Measurements from ENCODE around the gene FBXW12.

Gene FBXW12

DNA sequence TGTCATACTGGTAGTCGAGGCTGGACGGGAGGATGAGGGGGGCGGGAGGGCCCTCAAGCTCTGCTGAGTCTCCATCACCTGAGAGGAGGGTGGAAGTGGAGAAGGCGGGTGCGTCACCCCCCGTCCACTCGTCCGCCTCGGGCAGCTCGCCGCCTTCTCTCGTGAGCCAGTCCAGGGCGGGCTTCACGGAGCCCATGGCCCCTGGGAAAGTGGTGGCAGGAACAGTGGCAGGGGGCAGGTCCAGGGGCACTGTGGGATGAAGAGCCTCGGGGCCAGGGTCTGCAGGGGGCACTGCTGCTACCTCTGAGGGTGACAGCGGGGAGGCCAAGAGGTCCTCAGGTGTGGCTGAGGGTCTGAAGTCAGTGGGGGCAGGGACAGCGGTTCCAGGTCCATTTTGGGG lies 47.6 kb downstream of the FBXW12 start:
- H3K4me3 ChIP-seq: no peak overlapping the region
- H3K9ac ChIP-seq (ENCODE audit: insufficient read length): no peak overlapping the region
- TF ChIP-seq EZH2 (IDR thresholded peaks at IDR 0.05) (no peak), FOXP2 (optimal IDR thresholded peaks at IDR 0.05; ENCODE audit: control extremely low read depth, extremely low read length, insufficient read depth) (no peak), POLR2AphosphoS5 (IDR thresholded peaks at IDR 0.05; ENCODE audit: borderline replicate concordance, low read depth, low read length) (no peak)
- H3K36me3 ChIP-seq (ENCODE audit: insufficient read depth, low read length): no peaks in the 10 kb centered on the region
- no peak overlapping the region for H3K27ac ChIP-seq
- DNase-seq (ENCODE audit: low read depth, low spot score): no peak
- no peaks in the 10 kb centered on the region for H3K9me3 ChIP-seq (ENCODE audit: low read depth, low read length)

- TF ChIP-seq EZH2 (IDR thresholded peaks at IDR 0.05) (no peak), FOXP2 (optimal IDR thresholded peaks at IDR 0.05; ENCODE audit: control extremely low read depth, extremely low read length, insufficient read depth) (no peak), POLR2AphosphoS5 (IDR thresholded peaks at IDR 0.05; ENCODE audit: borderline replicate concordance, low read depth, low read length) (no peak)
- H3K9ac ChIP-seq (ENCODE audit: insufficient read length): no peak overlapping the region
- H3K4me3 ChIP-seq: no peak overlapping the region
- no peaks in the 10 kb centered on the region for H3K36me3 ChIP-seq (ENCODE audit: insufficient read depth, low read length)
- H3K27ac ChIP-seq: no peak overlapping the region
- H3K9me3 ChIP-seq (ENCODE audit: low read depth, low read length): no peaks in the 10 kb centered on the region
- DNase-seq (ENCODE audit: low read depth, low spot score): no peak
Observed at GRCh38 chr3:48420561-48420960, 48.5 kb downstream of the FBXW12 start.

DNA sequence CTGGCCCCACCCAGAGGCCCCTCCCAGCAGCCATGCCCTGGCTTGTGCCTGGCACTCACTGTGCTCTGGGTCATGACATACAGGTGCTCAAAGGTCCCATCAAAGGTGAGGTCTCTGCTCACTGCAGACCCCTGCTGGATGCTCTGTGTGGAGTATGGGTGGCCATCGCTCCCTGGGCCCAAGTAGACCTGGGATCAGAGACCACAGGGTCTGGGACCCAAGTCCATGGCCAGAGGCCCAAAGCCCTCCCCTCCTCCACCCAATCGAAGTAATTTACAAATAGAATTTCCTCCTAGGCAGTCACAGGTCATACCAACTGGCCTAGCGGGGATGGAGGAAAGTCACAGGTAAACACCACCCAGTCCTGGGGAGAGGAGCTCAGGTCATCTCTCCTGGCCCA lies 50.3 kb downstream of the FBXW12 start:
- TF ChIP-seq FOXP2 (optimal IDR thresholded peaks at IDR 0.05; ENCODE audit: control extremely low read depth, extremely low read length, insufficient read depth): no peak
- no peak for TF ChIP-seq EZH2 (IDR thresholded peaks at IDR 0.05)
- TF ChIP-seq POLR2AphosphoS5 (IDR thresholded peaks at IDR 0.05; ENCODE audit: borderline replicate concordance, low read depth, low read length): no peak
- no peak for DNase-seq (ENCODE audit: low read depth, low spot score)
- Histone ChIP-seq H3K36me3 (ENCODE audit: insufficient read depth, low read length) (no peaks in the 10 kb centered on the region), H3K4me3 (no peak overlapping the region), H3K9me3 (ENCODE audit: low read depth, low read length) (no peaks in the 10 kb centered on the region), H3K27ac (no peak overlapping the region), H3K9ac (ENCODE audit: insufficient read length) (no peak overlapping the region)

DNA sequence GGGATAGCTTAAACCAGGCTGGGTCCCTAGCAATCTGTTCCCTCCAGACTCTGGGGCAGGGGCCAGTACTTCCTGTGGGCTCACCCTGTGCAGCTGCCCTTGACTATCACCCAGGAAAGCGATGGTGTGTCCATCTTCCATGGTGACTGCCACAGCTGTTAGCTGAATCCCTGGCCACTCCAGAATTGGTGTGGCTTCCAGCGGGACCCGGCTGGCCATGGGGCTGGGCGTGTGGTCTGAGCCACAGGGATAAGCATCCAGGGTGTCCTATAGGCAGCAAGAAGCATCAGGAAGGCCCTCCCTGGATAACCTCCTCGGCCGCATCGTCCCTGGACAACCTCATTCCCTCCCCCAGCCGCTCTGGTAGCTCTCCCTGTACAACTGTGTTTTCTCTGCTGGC lies 50.7 kb downstream of the FBXW12 start:
- TF ChIP-seq FOXP2 (optimal IDR thresholded peaks at IDR 0.05; ENCODE audit: control extremely low read depth, extremely low read length, insufficient read depth) (no peak), POLR2AphosphoS5 (IDR thresholded peaks at IDR 0.05; ENCODE audit: borderline replicate concordance, low read depth, low read length) (no peak), EZH2 (IDR thresholded peaks at IDR 0.05) (no peak)

DNA sequence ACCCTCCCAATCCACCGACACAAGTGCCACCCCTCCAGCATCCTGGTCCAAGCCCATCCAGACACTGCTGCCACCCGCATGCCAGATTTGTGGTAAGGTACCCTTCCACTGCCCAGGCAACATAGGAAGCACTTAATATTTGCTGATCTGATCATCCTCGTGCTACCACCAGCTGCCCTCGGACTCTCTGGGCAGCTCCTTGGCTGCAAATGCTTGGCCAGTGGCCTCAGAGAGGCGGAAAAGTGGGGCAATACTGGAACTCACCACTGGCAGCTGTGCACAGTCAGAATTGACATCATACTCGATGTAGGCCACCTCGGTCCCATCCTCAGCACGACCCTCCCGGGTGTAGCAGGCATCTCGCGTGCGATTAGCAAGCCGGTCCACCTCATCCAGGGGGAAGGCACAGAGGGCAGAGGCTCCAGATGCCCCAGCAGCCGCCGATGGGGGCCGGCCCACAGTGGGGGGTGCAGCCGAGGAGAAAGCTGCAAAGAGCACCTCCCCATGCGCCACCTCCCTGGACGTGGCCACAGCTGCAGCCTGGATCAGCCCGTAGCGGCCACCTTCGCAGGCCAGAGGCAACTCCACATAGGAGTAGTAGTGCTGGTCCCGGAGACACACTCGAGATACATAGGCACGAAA lies 51.3 kb downstream of the FBXW12 start:
- no peaks in the 10 kb centered on the region for H3K36me3 ChIP-seq (ENCODE audit: insufficient read depth, low read length)
- H3K4me3 ChIP-seq: no peak overlapping the region
- no peak for DNase-seq (ENCODE audit: low read depth, low spot score)
- no peaks in the 10 kb centered on the region for H3K9me3 ChIP-seq (ENCODE audit: low read depth, low read length)
- TF ChIP-seq EZH2 (IDR thresholded peaks at IDR 0.05): no peak
- TF ChIP-seq FOXP2 (optimal IDR thresholded peaks at IDR 0.05; ENCODE audit: control extremely low read depth, extremely low read length, insufficient read depth): no peak
- H3K27ac ChIP-seq: no peak overlapping the region
- H3K9ac ChIP-seq (ENCODE audit: insufficient read length): no peak overlapping the region

More for the DNA sequence above, 50.7 kb downstream of the FBXW12 start:
- Histone ChIP-seq H3K27ac (no peak overlapping the region), H3K9ac (ENCODE audit: insufficient read length) (no peak overlapping the region), H3K36me3 (ENCODE audit: insufficient read depth, low read length) (no peaks in the 10 kb centered on the region), H3K9me3 (ENCODE audit: low read depth, low read length) (no peaks in the 10 kb centered on the region), H3K4me3 (no peak overlapping the region)
- DNase-seq (ENCODE audit: low read depth, low spot score): no peak

DNA sequence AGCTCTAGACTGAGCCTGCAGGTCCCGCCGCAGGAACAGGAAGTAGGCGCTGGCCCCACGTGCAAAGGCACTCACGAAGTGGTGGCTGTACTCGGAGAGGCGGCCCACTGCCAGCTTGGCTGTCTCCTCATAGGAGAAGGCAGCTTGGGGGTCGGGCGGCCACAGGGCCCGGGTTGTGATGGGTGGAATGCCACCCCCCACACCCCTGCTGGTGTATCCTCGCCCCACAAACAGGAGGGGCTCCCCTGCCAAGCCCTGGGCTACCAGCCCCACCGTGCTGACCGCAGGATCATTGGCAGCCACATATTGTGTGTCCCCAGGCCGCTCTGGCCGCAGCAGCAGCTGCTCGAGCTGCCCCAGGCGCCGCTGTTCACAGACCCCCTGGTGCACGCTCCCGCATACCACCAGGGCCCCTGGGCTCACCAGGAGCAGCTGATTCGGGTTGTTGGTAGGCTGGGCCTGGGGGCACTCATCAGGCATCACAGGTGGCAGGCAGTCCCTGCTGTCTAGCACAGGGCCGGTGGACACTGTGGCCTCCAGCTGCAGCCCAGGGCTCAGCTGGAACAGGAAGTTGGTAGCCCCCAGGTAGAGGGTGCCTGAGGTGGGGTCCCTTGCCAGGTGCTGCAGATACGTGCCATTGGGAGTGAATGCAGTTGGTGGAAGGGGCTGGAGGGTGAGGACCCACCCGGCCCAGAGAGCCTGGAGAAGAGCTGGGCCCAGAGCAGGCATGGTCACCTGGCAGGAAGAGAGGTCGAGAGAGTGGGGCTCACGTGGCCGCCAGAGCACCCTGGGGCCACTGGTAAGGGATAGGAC lies 52.1 kb downstream of the FBXW12 start:
- H3K4me3 ChIP-seq: no peak overlapping the region
- H3K36me3 ChIP-seq (ENCODE audit: insufficient read depth, low read length): no peaks in the 10 kb centered on the region
- no peaks in the 10 kb centered on the region for H3K9me3 ChIP-seq (ENCODE audit: low read depth, low read length)
- DNase-seq (ENCODE audit: low read depth, low spot score): no peak
- TF ChIP-seq EZH2 (IDR thresholded peaks at IDR 0.05) (no peak), POLR2AphosphoS5 (IDR thresholded peaks at IDR 0.05; ENCODE audit: borderline replicate concordance, low read depth, low read length) (no peak), FOXP2 (optimal IDR thresholded peaks at IDR 0.05; ENCODE audit: control extremely low read depth, extremely low read length, insufficient read depth) (no peak)
- H3K9ac ChIP-seq (ENCODE audit: insufficient read length): no peak overlapping the region
- no peak overlapping the region for H3K27ac ChIP-seq

GRCh38 chr3:48425281-48425812 lies 53.3 kb downstream of the FBXW12 start:
- Histone ChIP-seq H3K27ac (no peak overlapping the region), H3K4me3 (no peak overlapping the region), H3K36me3 (ENCODE audit: insufficient read depth, low read length) (no peaks in the 10 kb centered on the region), H3K9me3 (ENCODE audit: low read depth, low read length) (no peaks in the 10 kb centered on the region), H3K9ac (ENCODE audit: insufficient read length) (no peak overlapping the region)
- DNase-seq (ENCODE audit: low read depth, low spot score): no peak
- TF ChIP-seq FOXP2 (optimal IDR thresholded peaks at IDR 0.05; ENCODE audit: control extremely low read depth, extremely low read length, insufficient read depth) (no peak), POLR2AphosphoS5 (IDR thresholded peaks at IDR 0.05; ENCODE audit: borderline replicate concordance, low read depth, low read length) (no peak), EZH2 (IDR thresholded peaks at IDR 0.05) (no peak)

DNA sequence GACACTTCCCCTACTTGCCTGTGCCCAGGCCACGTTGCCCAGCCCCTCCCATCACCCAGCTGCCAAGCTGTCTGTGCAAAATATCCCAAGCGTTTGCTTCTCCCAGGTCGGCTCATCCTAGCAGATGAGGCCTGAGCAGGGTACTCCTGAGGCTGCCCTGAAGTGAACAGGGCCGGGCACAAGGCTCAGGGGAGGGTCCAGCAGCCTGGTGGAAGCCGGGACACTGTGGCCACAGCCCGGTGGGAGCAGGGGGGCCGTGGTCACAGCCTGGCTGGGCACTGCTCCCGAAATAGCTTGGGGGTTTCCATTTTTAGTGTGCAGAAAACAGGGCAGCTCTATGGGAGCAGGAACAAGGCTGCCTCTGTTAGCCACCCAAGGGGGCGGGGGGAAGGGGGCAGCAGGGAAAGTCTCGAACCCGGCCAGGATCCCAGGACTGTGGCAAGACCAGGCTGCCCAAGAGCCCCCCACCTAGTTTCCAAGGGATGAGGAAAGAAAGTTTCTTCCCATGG lies 54.4 kb downstream of the FBXW12 start:
- no peak overlapping the region for H3K27ac ChIP-seq
- no peaks in the 10 kb centered on the region for H3K36me3 ChIP-seq (ENCODE audit: insufficient read depth, low read length)
- H3K4me3 ChIP-seq: no peak overlapping the region
- no peaks in the 10 kb centered on the region for H3K9me3 ChIP-seq (ENCODE audit: low read depth, low read length)
- DNase-seq (ENCODE audit: low read depth, low spot score): no peak
- TF ChIP-seq POLR2AphosphoS5 (IDR thresholded peaks at IDR 0.05; ENCODE audit: borderline replicate concordance, low read depth, low read length): no peak
- TF ChIP-seq FOXP2 (optimal IDR thresholded peaks at IDR 0.05; ENCODE audit: control extremely low read depth, extremely low read length, insufficient read depth): no peak
- no peak for TF ChIP-seq EZH2 (IDR thresholded peaks at IDR 0.05)
- H3K9ac ChIP-seq (ENCODE audit: insufficient read length): no peak overlapping the region

All from SK-N-MC (cell line).